GM23338 (cell line): ENCODE measurements around the gene SLITRK1. TPM values are rescaled to one million over a fixed set of nuclear protein-coding genes. Genes with fewer than 3 reads are reported as not detected.

Source experiments
- ATAC-seq: fragments of 200-7000 bp; cut with Tn5 transposase; 3 replicates; pipeline ENCODE4 v1.9.1; 2020
- DNase-seq: peaks from one replicate; pipeline ENCODE4 v3.0.0-alpha.2; 2015; ENCODE audit warnings: low spot score
- H2AFZ ChIP-seq: fragments of 200-600 bp; sonication (generic); 2 replicates; pipeline ENCODE4 v1.8.0; 2016; ENCODE audit warnings: antibody characterized with exemption, mild to moderate bottlenecking, moderate library complexity
- H3F3A ChIP-seq: fragments of 200-600 bp; sonication (generic); replicated peaks from 2 replicates; pipeline ENCODE4 v1.8.0; 2017; ENCODE audit warnings: antibody characterized with exemption, mixed run types, low read depth
- H3K27ac ChIP-seq: fragments of 200-600 bp; sonication (generic); 2 replicates; pipeline ENCODE4 v1.6.1; 2016; ENCODE audit warnings: low read depth
- H3K27me3 ChIP-seq: fragments of 200-600 bp; sonication (generic); 2 replicates; pipeline ENCODE4 v1.8.0; 2016; ENCODE audit warnings: mild to moderate bottlenecking, mixed run types, moderate library complexity; ENCODE audit not compliant: insufficient read depth
- H3K36me3 ChIP-seq: fragments of 200-600 bp; sonication (generic); 2 replicates; pipeline ENCODE4 v1.8.0; 2016; ENCODE audit warnings: mild to moderate bottlenecking; ENCODE audit not compliant: insufficient read depth
- H3K4me1 ChIP-seq: fragments of 200-600 bp; sonication (generic); 2 replicates; pipeline ENCODE4 v1.8.0; 2016; ENCODE audit warnings: mild to moderate bottlenecking, moderate library complexity; ENCODE audit not compliant: insufficient read depth
- H3K4me2 ChIP-seq: fragments of 200-600 bp; sonication (generic); 2 replicates; pipeline ENCODE4 v1.7.1; 2017; ENCODE audit warnings: mixed run types
- H3K4me3 ChIP-seq: fragments of 200-600 bp; sonication (generic); 2 replicates; pipeline ENCODE4 v1.6.1; 2016; ENCODE audit warnings: mixed run types
- H3K79me2 ChIP-seq: fragments of 200-600 bp; sonication (generic); replicated peaks from 2 replicates; pipeline ENCODE4 v1.8.0; 2017; ENCODE audit warnings: mild to moderate bottlenecking; ENCODE audit not compliant: insufficient read depth
- H3K9me2 ChIP-seq: fragments of 200-600 bp; sonication (generic); 2 replicates; pipeline ENCODE4 v1.8.0; 2017; ENCODE audit not compliant: insufficient read depth
- H4K20me1 ChIP-seq: fragments of 200-600 bp; sonication (generic); replicated peaks from 2 replicates; pipeline ENCODE4 v1.8.0; 2017; ENCODE audit warnings: mild to moderate bottlenecking; ENCODE audit not compliant: insufficient read depth
- H3K27ac Mint-ChIP-seq: 2 replicates; pipeline ENCODE4 v1.8.0; 2020; ENCODE audit warnings: inconsistent platforms, mild to moderate bottlenecking, moderate library complexity, mixed read lengths
- H3K27me3 Mint-ChIP-seq: 3 replicates; pipeline ENCODE4 v1.8.0; 2022; ENCODE audit warnings: low read depth, mild to moderate bottlenecking, moderate library complexity, mixed read lengths, inconsistent platforms; ENCODE audit not compliant: insufficient read depth, poor library complexity
- H3K36me3 Mint-ChIP-seq: 3 replicates; pipeline ENCODE4 v1.8.0; 2021; ENCODE audit warnings: low read depth, mild to moderate bottlenecking, inconsistent platforms, moderate library complexity, mixed read lengths
- H3K4me1 Mint-ChIP-seq: 3 replicates; pipeline ENCODE4 v1.8.0; 2020; ENCODE audit warnings: mild to moderate bottlenecking, inconsistent platforms, mixed read lengths
- H3K4me3 Mint-ChIP-seq: 3 replicates; pipeline ENCODE4 v1.8.0; 2021; ENCODE audit warnings: moderate library complexity, mild to moderate bottlenecking, inconsistent platforms, mixed read lengths
- H3K9me3 Mint-ChIP-seq: 3 replicates; pipeline ENCODE4 v1.8.0; 2020; ENCODE audit warnings: moderate library complexity, mild to moderate bottlenecking, inconsistent platforms, mixed read lengths
- CREB1 ChIP-seq: fragments of 250-450 bp; sonication (Bioruptor Pico); IDR thresholded peaks from 2 replicates; pipeline ENCODE4 v1.5.0; 2020; ENCODE audit warnings: low read depth, mild to moderate bottlenecking, moderate library complexity
- EZH2phosphoT487 ChIP-seq: fragments of 200-600 bp; sonication (generic); IDR thresholded peaks from one replicate; pipeline ENCODE4 v1.8.1; 2018; ENCODE audit warnings: antibody characterized with exemption; ENCODE audit not compliant: unreplicated experiment
- JUNB ChIP-seq: IDR thresholded peaks from one replicate; pipeline ENCODE4 v1.6.1; 2016; ENCODE audit warnings: antibody characterized with exemption; ENCODE audit not compliant: unreplicated experiment
- NANOG ChIP-seq: IDR thresholded peaks from 2 replicates; pipeline ENCODE4 v1.6.1; 2016; ENCODE audit warnings: antibody characterized with exemption, borderline replicate concordance
- POLR2AphosphoS5 ChIP-seq: IDR thresholded peaks from 2 replicates; pipeline ENCODE4 v1.6.1; 2016; ENCODE audit warnings: antibody characterized with exemption, low read depth
- STAT1 ChIP-seq: IDR thresholded peaks from one replicate; pipeline ENCODE4 v1.6.1; 2016; ENCODE audit warnings: antibody characterized with exemption; ENCODE audit not compliant: unreplicated experiment
- ZNF114 ChIP-seq: fragments of 250-450 bp; sonication (Bioruptor Pico); IDR thresholded peaks from 2 replicates; pipeline ENCODE4 v1.5.0; 2020; ENCODE audit warnings: mild to moderate bottlenecking, moderate library complexity
- ZNF331 ChIP-seq: fragments of 250-450 bp; sonication (Bioruptor Pico); IDR thresholded peaks from 2 replicates; pipeline ENCODE4 v1.5.0; 2020; ENCODE audit warnings: low read depth, mild to moderate bottlenecking, moderate library complexity
- polyA plus RNA-seq: library from polyadenylated mRNA; unstranded; fragments of >200 nt; fragmentation: Nextera tagmentation; extraction: Ambion mirVana; gene quantifications from 2 replicates; pipeline ENCODE4 v1.2.1, GENCODE V29; 2016
- total RNA-seq: library from RNA; depleted of rRNA; stranded (reverse); fragments of >200 nt; shearing (Covaris generic); gene quantifications from 2 replicates; pipeline ENCODE4 v1.2.3, GENCODE V29; 2014
- TF ChIP-seq, protein P1 (sequence below), 2 experiments: fragments of 200-600 bp in 1 of 2; sonication (generic) in 1 of 2; conservative IDR thresholded peaks; 2 replicates each; pipeline versions ENCODE4 v1.5.1 to v1.6.1; 2016 to 2017; ENCODE audit warnings: antibody characterized with exemption in 2 of 2, low read depth in 2 of 2, mild to moderate bottlenecking in 2 of 2, moderate library complexity in 1 of 2
- TF ChIP-seq, protein P2 (sequence below): fragments of 250-450 bp; sonication (Bioruptor Pico); IDR thresholded peaks from 2 replicates; pipeline ENCODE4 v1.5.0; 2020; ENCODE audit warnings: mild to moderate bottlenecking, moderate library complexity
- TF ChIP-seq, protein P3 (sequence below): IDR thresholded peaks from 2 replicates; pipeline ENCODE4 v1.6.1; 2016; ENCODE audit warnings: antibody characterized with exemption

The SLITRK1 gene
- total and polyA plus RNA-seq, 2 experiments from 2014 or later: 0.29 to 1.1 TPM

DNA sequence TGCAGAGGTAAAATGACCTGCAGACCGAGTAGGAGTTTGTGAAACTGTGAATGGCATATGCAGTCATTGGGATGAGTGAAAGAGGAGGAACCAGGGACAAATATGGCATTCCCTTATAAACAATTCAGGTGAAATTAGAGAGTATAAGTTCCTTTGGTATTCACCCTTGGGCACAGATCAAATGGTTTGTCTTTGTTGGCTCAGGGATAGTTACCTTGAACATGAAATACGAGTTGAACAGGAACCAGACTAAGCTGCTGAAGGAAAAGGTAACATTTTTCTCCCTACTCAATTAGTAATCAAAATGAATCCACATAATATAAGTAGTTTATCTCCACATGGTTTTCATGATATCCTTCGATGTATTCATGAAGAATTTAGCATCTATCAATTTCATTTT, 50.5 kb downstream of the SLITRK1 start:
- TF ChIP-seq EZH2phosphoT487: no peak
- no peak for TF ChIP-seq JUNB
- no peak for TF ChIP-seq POLR2AphosphoS5
- DNase-seq (no peak), ATAC-seq (no peak)
- peaks cover 27% of the 10 kb centered on the region for H3K4me1 Mint-ChIP-seq
- Histone ChIP-seq H3K4me1 (peaks cover 21% of the 10 kb centered on the region), H2AFZ (no peak overlapping the region), H3F3A (no peaks in the 10 kb centered on the region), H3K4me3 (no peak overlapping the region), H3K36me3 (no peaks in the 10 kb centered on the region), H3K27ac (no peak overlapping the region), H3K9me2 (no peaks in the 10 kb centered on the region), H4K20me1 (no peaks in the 10 kb centered on the region), H3K4me2 (no peak overlapping the region), H3K27me3 (no peaks in the 10 kb centered on the region), H3K79me2 (no peaks in the 10 kb centered on the region)
- no peaks in the 10 kb centered on the region for H3K36me3 Mint-ChIP-seq
- H3K27ac Mint-ChIP-seq: no peak overlapping the region
- no peak overlapping the region for H3K4me3 Mint-ChIP-seq
- peaks cover 6% of the 10 kb centered on the region for H3K27me3 Mint-ChIP-seq
- H3K9me3 Mint-ChIP-seq: no peaks in the 10 kb centered on the region

DNA sequence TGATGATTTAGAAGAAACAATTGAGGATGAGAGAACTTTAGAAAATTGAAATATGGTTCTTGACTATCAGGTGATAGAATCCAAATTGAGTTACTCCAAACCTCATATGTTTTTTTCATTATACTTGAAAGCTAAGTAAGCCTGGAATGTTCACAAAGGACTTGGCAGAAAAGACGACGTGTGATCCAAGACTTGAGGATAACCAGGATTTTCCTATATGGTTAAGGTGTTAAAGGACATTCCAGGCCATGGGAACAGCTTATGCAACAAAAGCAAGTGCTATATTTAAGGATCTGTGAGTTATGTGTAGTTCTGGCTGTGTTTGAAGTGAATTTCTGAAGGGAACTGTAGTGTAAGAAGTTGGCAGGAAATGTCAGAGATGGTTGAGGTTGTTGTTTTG, 52.5 kb downstream of the SLITRK1 start:
- H3K36me3 Mint-ChIP-seq: peaks cover 2% of the 10 kb centered on the region; the same call in 2 of the 3 replicates
- no peaks in the 10 kb centered on the region for H3F3A ChIP-seq
- ATAC-seq (no peak), DNase-seq (no peak)
- no peaks in the 10 kb centered on the region; the same call in 2 of the 3 replicates for H3K9me3 Mint-ChIP-seq
- peaks cover 30% of the 10 kb centered on the region for H3K4me1 ChIP-seq
- peaks cover 29% of the 10 kb centered on the region for H3K4me1 Mint-ChIP-seq
- no peak overlapping the region for H3K27ac ChIP-seq
- no peaks in the 10 kb centered on the region for H4K20me1 ChIP-seq
- H3K27ac Mint-ChIP-seq: 0 out of 2 replicates have a peak overlapping the region, but pooled peaks have one; percentile 9
- H3K79me2 ChIP-seq: no peaks in the 10 kb centered on the region
- no peak overlapping the region for H3K4me3 ChIP-seq
- no peak overlapping the region for H3K4me2 ChIP-seq
- H3K27me3 ChIP-seq: no peaks in the 10 kb centered on the region
- H2AFZ ChIP-seq: 0 out of 2 replicates have a peak overlapping the region, but pooled peaks have one; percentile 33
- H3K27me3 Mint-ChIP-seq: peaks cover 6% of the 10 kb centered on the region
- no peaks in the 10 kb centered on the region for H3K9me2 ChIP-seq
- H3K4me3 Mint-ChIP-seq: no peak overlapping the region
- H3K36me3 ChIP-seq: no peaks in the 10 kb centered on the region
- TF ChIP-seq, protein P1, sequence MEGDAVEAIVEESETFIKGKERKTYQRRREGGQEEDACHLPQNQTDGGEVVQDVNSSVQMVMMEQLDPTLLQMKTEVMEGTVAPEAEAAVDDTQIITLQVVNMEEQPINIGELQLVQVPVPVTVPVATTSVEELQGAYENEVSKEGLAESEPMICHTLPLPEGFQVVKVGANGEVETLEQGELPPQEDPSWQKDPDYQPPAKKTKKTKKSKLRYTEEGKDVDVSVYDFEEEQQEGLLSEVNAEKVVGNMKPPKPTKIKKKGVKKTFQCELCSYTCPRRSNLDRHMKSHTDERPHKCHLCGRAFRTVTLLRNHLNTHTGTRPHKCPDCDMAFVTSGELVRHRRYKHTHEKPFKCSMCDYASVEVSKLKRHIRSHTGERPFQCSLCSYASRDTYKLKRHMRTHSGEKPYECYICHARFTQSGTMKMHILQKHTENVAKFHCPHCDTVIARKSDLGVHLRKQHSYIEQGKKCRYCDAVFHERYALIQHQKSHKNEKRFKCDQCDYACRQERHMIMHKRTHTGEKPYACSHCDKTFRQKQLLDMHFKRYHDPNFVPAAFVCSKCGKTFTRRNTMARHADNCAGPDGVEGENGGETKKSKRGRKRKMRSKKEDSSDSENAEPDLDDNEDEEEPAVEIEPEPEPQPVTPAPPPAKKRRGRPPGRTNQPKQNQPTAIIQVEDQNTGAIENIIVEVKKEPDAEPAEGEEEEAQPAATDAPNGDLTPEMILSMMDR (conservative IDR thresholded peaks at IDR 0.05; ENCODE audit: low read depth in 2 of 2): no peak
- TF ChIP-seq CREB1 (no peak), ZNF114 (no peak), NANOG (no peak), STAT1 (no peak), JUNB (no peak), EZH2phosphoT487 (no peak), ZNF331 (CRISPR knock-in tag) (no peak)
- TF ChIP-seq, protein P2, sequence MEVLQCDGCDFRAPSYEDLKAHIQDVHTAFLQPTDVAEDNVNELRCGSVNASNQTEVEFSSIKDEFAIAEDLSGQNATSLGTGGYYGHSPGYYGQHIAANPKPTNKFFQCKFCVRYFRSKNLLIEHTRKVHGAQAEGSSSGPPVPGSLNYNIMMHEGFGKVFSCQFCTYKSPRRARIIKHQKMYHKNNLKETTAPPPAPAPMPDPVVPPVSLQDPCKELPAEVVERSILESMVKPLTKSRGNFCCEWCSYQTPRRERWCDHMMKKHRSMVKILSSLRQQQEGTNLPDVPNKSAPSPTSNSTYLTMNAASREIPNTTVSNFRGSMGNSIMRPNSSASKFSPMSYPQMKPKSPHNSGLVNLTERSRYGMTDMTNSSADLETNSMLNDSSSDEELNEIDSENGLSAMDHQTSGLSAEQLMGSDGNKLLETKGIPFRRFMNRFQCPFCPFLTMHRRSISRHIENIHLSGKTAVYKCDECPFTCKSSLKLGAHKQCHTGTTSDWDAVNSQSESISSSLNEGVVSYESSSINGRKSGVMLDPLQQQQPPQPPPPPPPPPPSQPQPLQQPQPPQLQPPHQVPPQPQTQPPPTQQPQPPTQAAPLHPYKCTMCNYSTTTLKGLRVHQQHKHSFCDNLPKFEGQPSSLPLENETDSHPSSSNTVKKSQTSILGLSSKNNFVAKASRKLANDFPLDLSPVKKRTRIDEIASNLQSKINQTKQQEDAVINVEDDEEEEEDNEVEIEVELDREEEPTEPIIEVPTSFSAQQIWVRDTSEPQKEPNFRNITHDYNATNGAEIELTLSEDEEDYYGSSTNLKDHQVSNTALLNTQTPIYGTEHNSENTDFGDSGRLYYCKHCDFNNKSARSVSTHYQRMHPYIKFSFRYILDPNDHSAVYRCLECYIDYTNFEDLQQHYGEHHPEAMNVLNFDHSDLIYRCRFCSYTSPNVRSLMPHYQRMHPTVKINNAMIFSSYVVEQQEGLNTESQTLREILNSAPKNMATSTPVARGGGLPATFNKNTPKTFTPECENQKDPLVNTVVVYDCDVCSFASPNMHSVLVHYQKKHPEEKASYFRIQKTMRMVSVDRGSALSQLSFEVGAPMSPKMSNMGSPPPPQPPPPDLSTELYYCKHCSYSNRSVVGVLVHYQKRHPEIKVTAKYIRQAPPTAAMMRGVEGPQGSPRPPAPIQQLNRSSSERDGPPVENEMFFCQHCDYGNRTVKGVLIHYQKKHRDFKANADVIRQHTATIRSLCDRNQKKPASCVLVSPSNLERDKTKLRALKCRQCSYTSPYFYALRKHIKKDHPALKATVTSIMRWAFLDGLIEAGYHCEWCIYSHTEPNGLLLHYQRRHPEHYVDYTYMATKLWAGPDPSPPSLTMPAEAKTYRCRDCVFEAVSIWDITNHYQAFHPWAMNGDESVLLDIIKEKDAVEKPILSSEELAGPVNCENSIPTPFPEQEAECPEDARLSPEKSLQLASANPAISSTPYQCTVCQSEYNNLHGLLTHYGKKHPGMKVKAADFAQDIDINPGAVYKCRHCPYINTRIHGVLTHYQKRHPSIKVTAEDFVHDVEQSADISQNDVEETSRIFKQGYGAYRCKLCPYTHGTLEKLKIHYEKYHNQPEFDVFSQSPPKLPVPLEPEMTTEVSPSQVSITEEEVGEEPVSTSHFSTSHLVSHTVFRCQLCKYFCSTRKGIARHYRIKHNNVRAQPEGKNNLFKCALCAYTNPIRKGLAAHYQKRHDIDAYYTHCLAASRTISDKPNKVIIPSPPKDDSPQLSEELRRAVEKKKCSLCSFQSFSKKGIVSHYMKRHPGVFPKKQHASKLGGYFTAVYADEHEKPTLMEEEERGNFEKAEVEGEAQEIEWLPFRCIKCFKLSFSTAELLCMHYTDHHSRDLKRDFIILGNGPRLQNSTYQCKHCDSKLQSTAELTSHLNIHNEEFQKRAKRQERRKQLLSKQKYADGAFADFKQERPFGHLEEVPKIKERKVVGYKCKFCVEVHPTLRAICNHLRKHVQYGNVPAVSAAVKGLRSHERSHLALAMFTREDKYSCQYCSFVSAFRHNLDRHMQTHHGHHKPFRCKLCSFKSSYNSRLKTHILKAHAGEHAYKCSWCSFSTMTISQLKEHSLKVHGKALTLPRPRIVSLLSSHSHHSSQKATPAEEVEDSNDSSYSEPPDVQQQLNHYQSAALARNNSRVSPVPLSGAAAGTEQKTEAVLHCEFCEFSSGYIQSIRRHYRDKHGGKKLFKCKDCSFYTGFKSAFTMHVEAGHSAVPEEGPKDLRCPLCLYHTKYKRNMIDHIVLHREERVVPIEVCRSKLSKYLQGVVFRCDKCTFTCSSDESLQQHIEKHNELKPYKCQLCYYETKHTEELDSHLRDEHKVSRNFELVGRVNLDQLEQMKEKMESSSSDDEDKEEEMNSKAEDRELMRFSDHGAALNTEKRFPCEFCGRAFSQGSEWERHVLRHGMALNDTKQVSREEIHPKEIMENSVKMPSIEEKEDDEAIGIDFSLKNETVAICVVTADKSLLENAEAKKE (CRISPR knock-in tag): no peak
- TF ChIP-seq, protein P3, sequence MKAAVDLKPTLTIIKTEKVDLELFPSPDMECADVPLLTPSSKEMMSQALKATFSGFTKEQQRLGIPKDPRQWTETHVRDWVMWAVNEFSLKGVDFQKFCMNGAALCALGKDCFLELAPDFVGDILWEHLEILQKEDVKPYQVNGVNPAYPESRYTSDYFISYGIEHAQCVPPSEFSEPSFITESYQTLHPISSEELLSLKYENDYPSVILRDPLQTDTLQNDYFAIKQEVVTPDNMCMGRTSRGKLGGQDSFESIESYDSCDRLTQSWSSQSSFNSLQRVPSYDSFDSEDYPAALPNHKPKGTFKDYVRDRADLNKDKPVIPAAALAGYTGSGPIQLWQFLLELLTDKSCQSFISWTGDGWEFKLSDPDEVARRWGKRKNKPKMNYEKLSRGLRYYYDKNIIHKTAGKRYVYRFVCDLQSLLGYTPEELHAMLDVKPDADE: no peak
